Stimulated activated naive CD4-positive, alpha-beta T cell treated with Interleukin-2 at 50 U/mL for 16 hours (primary cell): ENCODE measurements around the gene SLC17A9.
"Not testable (repeated sequence)": the region's sequence is repeated elsewhere in the genome, so short reads cannot be mapped to it uniquely, and the experiment has no call there.

Source experiments
- DNase-seq: peaks from one replicate; lab custom pipeline; 2025; lab: John Stamatoyannopoulos, UW

Gene SLC17A9

DNA sequence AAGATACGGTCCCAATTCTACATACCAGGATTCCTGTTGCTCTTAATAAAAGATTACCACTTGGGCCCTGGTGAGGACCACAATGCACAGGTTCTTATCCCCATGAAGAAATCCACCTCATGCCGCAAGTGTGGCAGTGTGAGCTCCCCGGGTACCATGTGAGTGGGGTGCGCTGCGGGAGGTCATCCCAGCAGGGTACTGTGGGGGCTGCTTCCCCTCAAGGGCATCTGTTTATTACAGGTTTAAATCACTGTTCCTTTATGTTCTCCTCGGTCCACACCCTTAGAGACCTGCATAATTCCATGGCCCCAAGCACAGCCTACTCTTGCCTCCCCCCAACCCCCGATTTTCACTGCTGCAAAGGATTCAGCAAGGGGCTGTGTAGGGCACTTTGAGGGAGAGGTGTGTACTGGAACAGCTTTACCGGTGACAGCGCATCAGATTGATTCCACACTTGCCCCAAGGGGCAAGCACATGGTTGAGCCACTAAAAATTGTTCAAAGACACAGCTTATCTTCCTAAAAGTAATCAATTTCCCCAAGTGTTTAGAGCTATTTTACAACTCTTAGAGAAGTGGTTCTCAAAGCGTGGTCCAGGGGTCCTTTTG is 32.4 kb upstream of the SLC17A9 start:
- DNase-seq = no peak

DNA sequence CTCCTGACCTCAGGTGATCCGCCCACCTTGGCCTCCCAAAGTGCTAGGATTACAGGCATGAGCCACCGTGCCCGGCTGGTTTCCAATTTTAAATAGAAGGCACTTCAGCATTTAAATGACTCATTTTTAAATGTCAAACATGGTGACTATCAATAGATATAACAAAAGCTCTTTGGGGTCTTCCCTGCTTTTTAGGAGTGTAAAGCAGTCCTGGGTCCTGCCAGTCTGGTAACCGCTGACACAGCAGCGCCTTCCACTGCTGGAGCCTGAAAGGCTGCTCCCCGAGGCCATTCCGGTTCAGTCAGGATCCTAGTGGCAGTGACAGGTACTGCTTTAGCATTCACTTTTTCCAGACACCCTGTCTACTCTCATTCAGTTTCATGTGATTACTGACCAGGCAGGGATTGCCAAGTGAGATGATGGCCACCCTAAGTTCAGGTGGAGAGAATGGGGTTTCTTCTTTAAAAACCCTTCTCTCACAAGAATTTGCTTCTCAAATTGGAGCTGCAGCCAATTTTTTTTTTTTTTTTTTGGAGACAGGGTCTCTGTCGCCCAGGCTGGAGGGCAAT is 31.3 kb upstream of the SLC17A9 start:
- DNase-seq = peak; percentile 55

- peak; percentile 43 for DNase-seq
Observed at GRCh38 chr20:62922451-62922921, 30.0 kb upstream of the SLC17A9 start.

- not testable (repeated sequence) for DNase-seq
Observed at GRCh38 chr20:62923059-62923668, 29.3 kb upstream of the SLC17A9 start.

DNA sequence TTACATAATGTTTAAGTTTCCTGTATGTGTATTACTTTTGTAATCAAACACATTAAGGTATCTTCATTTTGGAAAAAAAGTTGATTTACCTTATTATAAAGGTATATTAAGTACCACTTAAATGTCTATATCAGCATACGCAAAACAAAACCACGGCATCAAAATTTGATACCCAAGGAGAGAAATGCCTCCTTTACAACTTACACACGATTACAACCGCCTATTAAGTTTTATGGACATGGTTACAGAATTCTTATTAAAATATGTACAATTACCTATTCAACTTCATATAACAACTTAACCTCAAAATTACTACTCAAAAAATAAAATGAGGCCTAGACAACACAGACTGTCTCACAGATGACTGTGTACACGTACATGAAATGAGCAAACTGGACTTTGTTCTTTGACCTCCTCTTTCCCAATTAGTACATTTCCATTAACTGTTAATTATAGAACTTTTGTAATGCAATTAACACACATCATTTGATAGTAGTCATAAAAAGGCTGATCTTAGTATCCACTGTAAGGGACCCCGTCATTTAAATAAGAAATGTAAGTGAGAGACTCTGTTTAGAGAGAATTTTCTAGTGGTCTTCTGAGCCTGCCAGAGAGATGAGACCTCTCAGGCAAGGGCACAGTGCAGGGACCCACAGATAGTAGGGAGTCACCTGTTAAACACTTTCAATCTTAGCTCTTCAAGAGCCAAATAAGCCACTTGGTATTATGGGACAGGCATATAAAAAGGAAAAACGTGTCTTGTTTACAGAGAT is 28.7 kb upstream of the SLC17A9 start:
- no peak for DNase-seq

- DNase-seq = no peak
Observed at GRCh38 chr20:62924442-62925075, 27.9 kb upstream of the SLC17A9 start.

- no peak for DNase-seq
Observed at GRCh38 chr20:62925076-62925419, 27.5 kb upstream of the SLC17A9 start.

DNA sequence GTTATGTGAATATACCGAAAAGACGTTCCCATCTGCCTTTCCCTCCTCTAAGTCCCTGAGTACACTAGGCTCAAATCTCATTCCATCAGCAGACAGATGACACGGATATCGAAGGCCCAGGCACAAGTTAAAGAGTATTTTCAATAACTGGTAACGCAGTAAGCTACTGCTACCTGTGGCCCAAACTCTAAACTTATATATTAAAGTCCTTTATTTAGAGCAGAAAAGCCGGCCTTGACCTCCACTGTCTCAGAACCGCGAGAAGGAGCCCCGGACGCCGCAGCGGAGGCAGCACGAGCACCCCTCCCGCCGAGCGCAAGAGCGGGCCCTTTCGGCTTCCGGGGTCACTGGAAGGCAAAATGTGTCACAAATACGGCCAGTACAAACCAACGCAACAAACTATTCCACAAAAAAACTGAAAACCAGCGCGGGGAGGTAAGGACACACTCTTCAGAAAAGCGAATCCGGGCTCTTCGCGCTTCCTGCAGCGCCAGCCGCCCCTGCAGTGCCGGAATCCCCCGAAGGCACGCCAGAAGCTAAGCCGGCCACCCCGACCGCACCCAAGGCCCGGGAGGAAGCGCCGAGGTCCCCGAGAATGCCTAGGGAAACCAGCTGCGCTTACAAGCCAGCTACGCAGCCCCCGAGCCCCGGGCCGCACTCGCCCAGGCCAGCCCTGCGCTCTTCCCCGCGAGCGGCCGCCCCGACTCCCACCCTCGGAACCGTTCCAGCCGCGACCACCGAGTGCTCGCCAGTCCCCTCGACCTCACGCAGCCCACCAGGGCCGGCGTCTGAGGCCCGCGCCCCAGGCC is 26.9 kb upstream of the SLC17A9 start:
- peak; percentile 44 for DNase-seq

- peak; percentile 87 for DNase-seq
Observed at GRCh38 chr20:62926229-62927127, 26.0 kb upstream of the SLC17A9 start, which contains the start of gene DIDO1. Gene DIDO1, minus strand, starts transcription at chr20:62926505.

DNA sequence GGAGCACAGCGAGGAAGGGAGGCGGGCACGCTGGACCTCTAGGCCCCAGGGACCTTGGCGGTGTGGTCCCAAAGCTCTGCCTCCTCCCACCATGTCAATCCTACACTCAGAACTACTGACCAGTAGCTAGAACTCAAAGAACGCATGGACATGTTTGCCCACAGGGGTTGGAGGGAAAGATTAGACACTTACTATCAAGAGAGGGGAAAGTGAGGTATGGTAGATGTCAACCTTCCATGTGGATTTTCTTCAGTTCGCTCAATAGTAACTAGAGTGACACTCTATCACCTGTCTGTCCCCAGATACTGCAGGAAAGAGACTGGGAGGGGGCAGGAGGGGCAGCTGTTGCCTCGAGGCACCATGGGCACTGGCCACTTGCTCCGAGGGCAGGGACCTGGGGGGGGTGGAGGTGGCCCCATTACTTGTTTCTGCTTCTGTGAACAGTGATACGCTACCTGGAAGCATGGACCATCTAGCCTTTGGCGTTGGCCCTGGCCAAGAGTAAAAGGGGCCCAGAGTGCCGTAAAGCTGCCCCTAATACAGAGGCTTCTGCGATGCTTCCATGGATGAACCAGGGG is 25.3 kb upstream of the SLC17A9 start:
- no peak for DNase-seq

GRCh38 chr20:62928246-62928939 is 24.1 kb upstream of the SLC17A9 start:
- no peak for DNase-seq

GRCh38 chr20:62929051-62929538 is 23.4 kb upstream of the SLC17A9 start:
- peak; percentile 55 for DNase-seq

GRCh38 chr20:62931464-62931863 is 21.0 kb upstream of the SLC17A9 start:
- DNase-seq = no peak

DNA sequence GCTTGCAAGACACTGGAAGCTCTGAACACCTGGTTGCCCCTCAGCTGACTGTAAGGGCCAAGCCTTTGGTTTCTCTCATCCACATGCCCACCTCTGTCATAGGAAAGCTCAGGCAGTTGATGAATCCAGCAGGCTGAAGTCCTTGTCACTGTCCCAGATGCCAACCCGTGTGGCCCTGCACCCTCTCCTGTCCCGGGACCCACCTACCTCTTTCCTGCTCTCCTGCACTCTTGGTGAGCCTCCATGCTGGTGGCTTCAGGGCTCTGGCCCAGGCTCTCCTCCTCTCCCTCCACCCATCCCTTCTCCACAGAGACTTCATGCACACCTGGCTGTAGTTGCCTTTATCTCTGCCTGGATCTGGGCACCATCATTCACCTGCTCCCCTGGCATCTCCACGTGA is 18.5 kb upstream of the SLC17A9 start:
- no peak for DNase-seq

GRCh38 chr20:62935204-62935967 is 17.1 kb upstream of the SLC17A9 start:
- DNase-seq = no peak

- no peak for DNase-seq
Observed at GRCh38 chr20:62935968-62936585, 16.4 kb upstream of the SLC17A9 start.

- DNase-seq = peak; percentile 94
Observed at GRCh38 chr20:62937268-62938104, 15.0 kb upstream of the SLC17A9 start.
